Right ventricle myocardium inferior (tissue), 1 donor: ENCODE measurements around the gene CRABP1. TPM values are rescaled to one million over a fixed set of nuclear protein-coding genes. Genes with fewer than 3 reads are reported as not detected.

Experiments
- ATAC-seq: fragments of 200-7000 bp; cut with Tn5 transposase; one replicate; pipeline ENCODE4 v1.9.1; 2020; ENCODE audit warnings: mild to moderate bottlenecking, moderate library complexity
- DNase-seq: peaks from one replicate; pipeline ENCODE4 v3.0.0; 2021; ENCODE audit errors: missing footprints
- intact Hi-C: fragments of 100-400 bp; cut with DNase I; formaldehyde crosslinking; loops from one replicate; pipeline ENCODE4 v1.11.0; 2022
- total RNA-seq: library from RNA; stranded (reverse); fragmentation: NEBNext Ultra II Directional; extraction: Animal tissue kit (Norgen Biotek cat#: 25700); gene quantifications from one replicate; pipeline ENCODE4 v1.2.1, GENCODE V29; 2021
- donor health status: DM: no; HTN: yes; CAD: no; lungs with severe emphysema.

Gene CRABP1
- total RNA-seq, 1 donor from 2014 or later: not detected

- DNase-seq (no peak), ATAC-seq (no peak)
- intact Hi-C loops: no loop called here
These were observed 52.3 kb downstream of the CRABP1 start for GRCh38 chr15:78392430-78392829.

GRCh38 chr15:78393137-78393536 is 53.0 kb downstream of the CRABP1 start:
- no peak for ATAC-seq
- intact Hi-C loops: no loop called here
- DNase-seq: no peak

- no peak for DNase-seq
- ATAC-seq: no peak
- intact Hi-C loops: no loop called here
These were observed 53.9 kb downstream of the CRABP1 start for GRCh38 chr15:78394026-78394425.

GRCh38 chr15:78394981-78395616 is 54.9 kb downstream of the CRABP1 start:
- intact Hi-C loops: no loop called here
- ATAC-seq (no peak), DNase-seq (no peak)

- no peak for DNase-seq
- intact Hi-C loops: no loop called here
- ATAC-seq: no peak
These were observed 56.1 kb downstream of the CRABP1 start for GRCh38 chr15:78396186-78396814.

- ATAC-seq (peak; percentile 52), DNase-seq (no peak)
- intact Hi-C loops: no loop called here
These were observed 56.8 kb downstream of the CRABP1 start for GRCh38 chr15:78396976-78397375.

GRCh38 chr15:78397382-78397781 is 57.2 kb downstream of the CRABP1 start:
- no peak for ATAC-seq
- DNase-seq: no peak
- intact Hi-C loops: no loop called here

Other genes with a start within 250 kb of the CRABP1 start
- not detected for gene SH2D7, start 247.8 kb upstream of the CRABP1 start, total RNA-seq
- 21.2 TPM for gene CIB2, start 208.9 kb upstream of the CRABP1 start, total RNA-seq
- gene IDH3A, start 191.0 kb upstream of the CRABP1 start, total RNA-seq: 425 TPM
- gene ACSBG1, start 105.8 kb upstream of the CRABP1 start, total RNA-seq: 0.14 TPM
- gene DNAJA4, start 75.8 kb upstream of the CRABP1 start, total RNA-seq: 125 TPM
- gene SKIC8, start 40.7 kb upstream of the CRABP1 start, total RNA-seq: 30.0 TPM
- gene IREB2, start 97.9 kb downstream of the CRABP1 start, total RNA-seq: 22.5 TPM
- gene HYKK, start 167.2 kb downstream of the CRABP1 start, total RNA-seq: 4.4 TPM
- 118 TPM for gene PSMA4, start 200.1 kb downstream of the CRABP1 start, total RNA-seq
- 3.7 TPM for gene CHRNA5, start 225.2 kb downstream of the CRABP1 start, total RNA-seq